Measurements from ENCODE around the gene UGP2.
"Not testable (repeated sequence)": the region's sequence is repeated elsewhere in the genome, so short reads cannot be mapped to it uniquely, and the experiment has no call there.

Gene UGP2

DNA sequence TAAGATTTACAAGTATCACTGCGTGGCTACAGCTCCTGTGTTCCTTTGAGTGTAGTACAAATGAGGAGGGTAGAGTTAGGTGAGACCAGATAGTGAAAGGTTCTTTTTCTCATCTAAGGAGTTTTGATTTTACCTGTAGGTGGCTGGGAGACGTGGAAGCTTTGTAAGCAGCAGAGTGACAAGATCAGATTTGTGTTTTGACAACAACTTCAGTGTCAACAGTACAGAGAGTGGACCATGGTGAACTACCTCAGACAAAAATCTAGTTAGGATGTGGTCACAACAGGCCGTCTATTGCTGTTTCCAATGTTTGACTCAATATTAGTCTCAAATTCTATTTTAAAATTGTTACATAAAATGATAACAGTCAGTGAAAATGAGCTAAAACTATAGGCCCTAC is 20.3 kb upstream of the UGP2 start:
- Mint-ChIP-seq H3K27ac (no peak overlapping the region), H3K4me3 (no peak overlapping the region), H3K27me3 (peaks cover 14% of the 10 kb centered on the region), H3K4me1 (peaks cover 6% of the 10 kb centered on the region), H3K9me3 (no peaks in the 10 kb centered on the region), H3K36me3 (no peaks in the 10 kb centered on the region)
- ATAC-seq, result no peak

DNA sequence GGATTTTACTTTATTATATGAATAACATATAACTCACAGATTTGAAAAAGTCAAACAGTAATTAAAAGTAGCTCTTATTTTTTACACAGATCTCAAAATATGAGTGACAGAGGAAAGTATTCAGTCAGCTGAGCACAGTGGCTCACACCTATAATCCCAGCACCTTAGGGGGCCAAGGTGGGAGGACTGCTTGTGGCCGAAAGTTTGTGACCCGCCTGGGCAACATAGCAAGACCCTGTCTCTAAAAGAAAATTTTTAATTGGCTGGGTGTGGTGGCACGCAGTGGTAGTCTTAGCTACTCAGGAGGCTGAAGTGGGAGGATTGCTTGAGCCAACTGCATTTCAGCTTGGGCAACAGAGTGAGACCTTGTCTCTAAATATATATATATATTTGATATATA is 19.2 kb upstream of the UGP2 start:
- Mint-ChIP-seq H3K9me3 (no peaks in the 10 kb centered on the region), H3K4me3 (no peak overlapping the region), H3K4me1 (peaks cover 6% of the 10 kb centered on the region), H3K27me3 (peaks cover 14% of the 10 kb centered on the region), H3K36me3 (no peaks in the 10 kb centered on the region), H3K27ac (no peak overlapping the region)
- no peak for ATAC-seq

DNA sequence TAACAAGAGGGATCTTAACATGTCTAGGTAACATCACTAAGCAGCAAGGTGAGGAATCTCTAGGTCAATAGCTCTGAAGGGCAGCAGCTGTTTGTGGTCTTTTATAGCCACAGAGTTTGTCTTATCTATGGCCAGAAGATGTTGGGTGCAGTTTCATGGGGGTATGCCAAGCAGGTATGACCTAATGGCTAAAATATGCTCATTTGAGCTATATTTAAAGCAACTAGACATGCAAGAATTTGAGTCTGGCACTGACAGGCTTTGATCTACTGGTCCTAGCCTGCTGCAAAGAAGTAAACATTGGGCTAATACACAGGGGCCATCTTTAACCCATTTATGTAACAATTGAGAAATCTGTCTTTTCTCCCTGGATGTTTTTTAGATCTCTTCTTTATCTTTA is 13.9 kb upstream of the UGP2 start:
- no peak for ATAC-seq
- no peak overlapping the region for H3K4me3 Mint-ChIP-seq

DNA sequence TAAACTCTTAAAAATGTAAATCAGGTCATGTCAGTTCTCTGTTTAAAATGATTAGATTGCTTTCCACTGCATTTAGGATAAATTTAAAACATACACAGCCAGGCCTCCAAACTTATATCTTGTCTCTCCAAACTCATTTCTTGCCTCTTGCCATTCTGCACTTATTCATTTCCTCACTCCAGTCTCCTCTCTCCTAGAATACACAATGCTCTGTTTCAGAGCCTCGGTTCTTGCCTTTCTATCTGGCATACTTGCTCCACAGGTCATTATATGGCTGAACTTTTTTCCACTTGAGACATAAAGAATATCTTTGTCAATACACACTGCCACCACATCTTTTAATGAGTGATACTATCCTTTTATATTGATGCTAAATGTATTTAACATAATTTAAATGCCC is 10.5 kb upstream of the UGP2 start:
- Mint-ChIP-seq H3K27ac (no peak overlapping the region), H3K36me3 (no peaks in the 10 kb centered on the region), H3K4me1 (no peaks in the 10 kb centered on the region), H3K27me3 (peaks cover 22% of the 10 kb centered on the region), H3K4me3 (no peak overlapping the region), H3K9me3 (no peaks in the 10 kb centered on the region)
- no peak for ATAC-seq

More for the DNA sequence above, 13.9 kb upstream of the UGP2 start:
- H3K27ac Mint-ChIP-seq, result no peak overlapping the region
- H3K36me3 Mint-ChIP-seq, result no peaks in the 10 kb centered on the region
- H3K4me1 Mint-ChIP-seq, result peaks cover 6% of the 10 kb centered on the region
- no peaks in the 10 kb centered on the region for H3K9me3 Mint-ChIP-seq
- H3K27me3 Mint-ChIP-seq, result peaks cover 35% of the 10 kb centered on the region

DNA sequence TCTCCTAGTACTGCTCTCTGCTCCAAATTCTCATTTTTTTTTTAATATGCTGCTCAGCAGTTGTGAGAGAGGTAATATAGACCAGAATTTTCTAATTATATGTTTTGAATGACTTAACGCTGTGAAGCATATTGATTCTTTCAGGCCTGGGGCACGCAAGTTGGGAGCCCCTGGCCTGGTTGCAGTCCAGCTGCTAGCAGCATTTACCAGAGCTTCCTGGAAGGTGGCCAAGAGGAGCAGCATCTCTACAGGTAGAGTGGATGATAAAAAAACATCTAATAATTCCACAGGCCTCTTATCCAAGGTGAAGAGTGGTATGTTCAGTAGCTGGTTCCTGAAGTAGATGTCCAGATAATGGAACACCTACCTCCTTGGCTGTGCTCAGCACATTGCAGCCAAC is 7.3 kb upstream of the UGP2 start:
- H3K36me3 Mint-ChIP-seq, result no peaks in the 10 kb centered on the region
- no peaks in the 10 kb centered on the region for H3K9me3 Mint-ChIP-seq
- no peak overlapping the region for H3K4me3 Mint-ChIP-seq

DNA sequence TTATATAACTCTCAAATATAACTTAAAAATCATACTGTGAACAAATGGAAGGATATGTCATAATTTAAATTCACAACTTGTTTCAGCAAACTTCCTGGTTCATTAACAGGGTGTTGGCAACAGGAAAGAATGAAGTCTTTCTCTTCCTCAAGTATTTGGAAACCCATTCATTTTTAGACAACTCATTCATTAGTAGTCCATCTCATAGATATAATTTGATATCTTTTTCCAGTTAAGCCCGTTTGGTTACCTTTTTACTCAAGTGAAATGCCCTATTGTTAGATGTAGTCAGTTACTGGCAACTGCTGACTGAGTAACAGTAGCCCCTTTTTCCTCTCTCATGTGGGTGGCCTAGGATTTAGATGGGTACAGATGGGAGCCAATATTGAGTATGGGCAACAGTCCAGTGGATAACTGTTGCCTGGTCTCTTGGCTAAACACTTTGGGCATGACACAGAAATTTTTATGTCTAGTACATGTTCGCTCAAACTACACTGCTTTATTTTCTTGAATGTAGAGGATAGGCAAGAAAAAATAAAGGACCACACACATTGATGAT is 4.6 kb upstream of the UGP2 start:
- no peaks in the 10 kb centered on the region for H3K36me3 Mint-ChIP-seq
- H3K4me3 Mint-ChIP-seq, result no peak overlapping the region
- no peak for ATAC-seq
- H3K4me1 Mint-ChIP-seq, result peaks cover 10% of the 10 kb centered on the region
- no peak overlapping the region for H3K27ac Mint-ChIP-seq
- H3K27me3 Mint-ChIP-seq, result no peaks in the 10 kb centered on the region
- H3K9me3 Mint-ChIP-seq, result no peaks in the 10 kb centered on the region

More for the DNA sequence above, 7.3 kb upstream of the UGP2 start:
- Mint-ChIP-seq H3K27ac (no peak overlapping the region), H3K4me1 (no peaks in the 10 kb centered on the region), H3K27me3 (peaks cover 16% of the 10 kb centered on the region)
- ATAC-seq, result no peak

DNA sequence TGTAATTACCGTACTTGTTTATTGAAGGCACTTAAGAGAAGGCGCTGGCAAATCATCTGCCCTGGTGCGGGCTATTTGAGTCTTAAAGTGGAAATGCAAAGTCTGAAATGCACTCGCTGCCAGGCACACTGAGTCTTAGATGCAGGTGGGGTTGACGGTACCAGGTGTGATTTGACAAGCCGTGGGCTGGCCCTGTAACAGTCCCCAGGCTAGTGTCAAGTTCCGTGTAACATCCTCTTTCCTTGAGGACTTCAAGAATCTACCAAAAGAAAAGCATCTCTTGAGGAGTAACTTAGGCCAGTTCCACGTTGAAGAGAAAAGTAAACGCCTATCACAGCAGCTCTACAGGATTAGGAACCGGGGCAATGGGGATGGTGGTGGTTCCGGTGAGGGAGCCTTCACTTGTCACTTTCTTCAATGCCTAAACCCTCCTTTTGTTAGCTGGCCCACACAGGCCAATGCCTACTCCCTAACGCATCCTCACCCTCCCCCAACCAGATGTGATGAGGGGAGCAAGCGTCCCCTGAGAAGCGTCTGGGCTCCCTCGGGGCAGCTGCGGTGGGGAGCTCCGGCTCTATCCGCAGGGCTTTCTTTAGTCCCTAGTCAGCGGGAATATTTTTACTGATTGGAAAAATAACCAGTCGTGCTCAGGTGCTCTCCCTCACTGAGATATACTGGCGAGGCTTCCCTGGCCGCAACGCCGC is 1.5 kb upstream of the UGP2 start:
- Mint-ChIP-seq H3K27me3 (no peaks in the 10 kb centered on the region), H3K4me3 (peak overlapping the region; percentile 90), H3K27ac (peak overlapping the region; percentile 91), H3K9me3 (no peaks in the 10 kb centered on the region), H3K4me1 (peaks cover 31% of the 10 kb centered on the region), H3K36me3 (peaks cover 4% of the 10 kb centered on the region)
- ATAC-seq, result peak; percentile 70

DNA sequence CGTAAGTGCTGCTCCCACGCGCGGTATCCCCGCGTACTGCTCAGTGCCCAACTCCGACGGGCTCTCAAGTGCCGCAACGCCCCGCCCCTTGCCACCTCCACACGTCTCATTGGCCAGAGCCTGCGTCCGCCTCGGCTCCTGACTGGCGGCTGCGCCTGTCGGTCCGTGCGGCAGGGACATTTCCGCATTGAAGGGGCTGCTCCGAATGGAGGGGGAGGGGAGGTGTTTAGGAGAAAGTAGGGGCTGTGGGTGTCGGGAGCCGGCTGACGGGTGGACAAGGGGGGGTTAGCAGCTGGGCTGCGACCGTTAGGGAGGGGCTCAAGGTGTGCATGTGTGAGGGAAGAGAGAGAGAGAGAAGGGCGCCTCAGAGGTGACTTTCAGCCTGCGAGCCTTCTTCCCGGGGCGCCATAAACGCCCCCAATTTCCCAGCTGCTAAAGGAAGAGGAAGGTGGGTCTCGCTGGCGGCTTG is 877 bp upstream of the UGP2 start:
- Mint-ChIP-seq H3K36me3 (peaks cover 4% of the 10 kb centered on the region), H3K4me3 (peak overlapping the region; percentile 90), H3K27me3 (no peaks in the 10 kb centered on the region), H3K9me3 (no peaks in the 10 kb centered on the region), H3K27ac (peak overlapping the region; percentile 91), H3K4me1 (peaks cover 36% of the 10 kb centered on the region)
- peak; percentile 98 for ATAC-seq

DNA sequence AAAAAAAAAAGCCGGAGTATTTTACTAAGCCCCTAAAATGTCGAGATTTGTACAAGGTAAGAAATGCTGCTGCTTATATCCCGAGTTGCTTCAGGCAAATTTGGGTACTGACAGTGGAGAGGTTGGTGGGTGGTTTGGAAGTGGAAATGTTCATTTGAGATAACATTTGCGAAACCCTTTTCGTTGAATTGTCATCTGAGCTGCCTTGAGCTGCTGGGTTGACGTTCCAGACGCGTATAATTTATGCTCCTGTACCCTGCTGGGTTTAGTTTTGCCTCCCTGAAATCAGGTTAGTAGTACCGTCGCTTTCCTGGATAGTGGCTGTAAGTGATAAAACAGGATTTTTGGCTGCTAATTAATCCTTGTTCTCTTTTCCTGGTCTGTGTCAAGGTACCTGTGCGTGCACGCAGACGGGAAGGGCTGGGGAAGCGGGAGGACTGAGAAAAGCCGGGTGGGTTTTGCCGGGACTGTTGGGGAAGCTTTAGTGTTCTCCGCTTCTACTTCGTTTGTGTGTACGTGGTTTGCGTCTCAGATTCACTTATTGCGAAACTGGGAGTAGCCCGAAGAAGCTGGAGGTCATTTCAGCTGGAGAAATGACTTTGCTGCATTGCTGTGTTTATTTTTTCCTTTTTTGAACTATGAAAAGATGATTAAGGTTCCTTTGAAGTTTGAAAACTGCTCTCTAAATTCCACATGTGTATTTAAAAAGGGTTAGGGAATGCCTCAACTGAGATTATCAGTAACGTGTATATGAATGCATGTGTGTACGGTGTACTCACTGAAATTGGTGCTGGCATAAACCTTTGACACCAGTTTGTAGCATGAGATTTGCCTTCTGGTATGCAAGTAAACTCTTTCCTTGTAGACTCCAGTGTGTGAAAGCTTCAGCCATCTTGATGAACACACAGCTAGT is 709 bp downstream of the UGP2 start:
- Mint-ChIP-seq H3K4me3 (peak overlapping the region; percentile 90), H3K4me1 (peaks cover 49% of the 10 kb centered on the region), H3K9me3 (no peaks in the 10 kb centered on the region), H3K36me3 (peaks cover 7% of the 10 kb centered on the region), H3K27ac (peak overlapping the region; percentile 91), H3K27me3 (no peaks in the 10 kb centered on the region)
- ATAC-seq, result no peak

DNA sequence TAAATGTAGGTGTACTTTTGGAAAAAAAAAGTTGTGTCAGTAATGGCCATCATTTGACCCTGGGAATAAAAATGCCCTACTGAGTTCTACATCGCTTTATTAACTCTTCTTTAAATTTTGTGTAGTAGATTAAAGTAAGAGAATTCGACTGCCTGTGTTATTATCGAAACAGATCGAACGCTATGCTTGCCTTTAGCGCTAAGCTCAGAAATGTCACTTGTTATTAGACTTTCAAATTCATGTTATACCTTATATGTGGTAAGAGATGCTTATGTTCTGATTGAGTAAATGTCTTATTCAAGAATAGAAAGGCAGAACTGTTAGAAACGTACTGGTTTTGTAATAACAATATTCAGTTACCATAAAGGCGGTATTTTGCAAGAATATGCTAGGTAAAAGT is 1.4 kb downstream of the UGP2 start:
- Mint-ChIP-seq H3K9me3 (no peaks in the 10 kb centered on the region), H3K27ac (no peak overlapping the region), H3K36me3 (peaks cover 12% of the 10 kb centered on the region), H3K27me3 (no peaks in the 10 kb centered on the region), H3K4me1 (peaks cover 53% of the 10 kb centered on the region), H3K4me3 (peak overlapping the region; percentile 90)
- ATAC-seq, result no peak

DNA sequence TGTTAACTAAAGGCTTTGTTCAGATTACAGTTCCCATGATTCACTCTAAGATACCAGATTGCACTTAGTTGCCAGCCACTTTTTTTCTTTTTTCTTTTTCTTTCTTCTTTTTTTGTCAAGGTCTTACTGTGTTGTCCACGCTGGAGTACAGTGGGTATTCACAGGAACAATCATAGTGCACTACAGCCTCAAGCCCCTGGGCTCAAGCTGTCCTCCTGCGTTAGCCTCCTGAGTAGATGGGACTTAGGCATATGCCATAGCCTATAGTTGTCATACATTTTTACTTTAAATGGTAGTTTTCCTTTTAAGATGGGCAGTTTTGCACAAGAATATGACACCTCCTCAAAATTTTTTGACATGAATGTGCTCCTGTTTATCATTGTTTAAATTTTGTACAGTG is 2.1 kb downstream of the UGP2 start:
- Mint-ChIP-seq H3K4me3 (no peak overlapping the region), H3K36me3 (peaks cover 12% of the 10 kb centered on the region), H3K27me3 (no peaks in the 10 kb centered on the region), H3K27ac (peak overlapping the region; percentile 48), H3K4me1 (peaks cover 53% of the 10 kb centered on the region), H3K9me3 (no peaks in the 10 kb centered on the region)
- no peak for ATAC-seq

DNA sequence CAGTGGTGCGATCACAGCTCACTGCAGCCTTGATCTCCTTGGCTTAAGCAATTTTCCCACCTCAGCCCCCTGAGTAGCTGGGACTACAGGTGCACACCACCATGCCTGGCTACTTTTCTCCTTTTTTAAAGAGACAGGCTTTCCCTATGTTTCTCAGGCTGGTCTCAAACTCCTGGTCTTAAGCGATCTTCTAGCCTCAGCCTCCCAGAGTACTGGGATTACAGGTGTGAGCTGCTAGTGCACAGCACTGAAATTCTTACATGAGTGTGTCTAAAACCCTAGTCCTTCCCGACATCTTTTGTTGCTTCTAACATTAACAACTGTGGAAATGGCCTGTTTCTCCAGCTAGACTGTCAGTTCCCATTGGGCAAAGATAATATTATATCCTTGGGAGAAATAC is 2.9 kb downstream of the UGP2 start:
- ATAC-seq, result no peak
- no peak overlapping the region for H3K4me3 Mint-ChIP-seq
- no peaks in the 10 kb centered on the region for H3K9me3 Mint-ChIP-seq
- no peak overlapping the region for H3K27ac Mint-ChIP-seq
- H3K27me3 Mint-ChIP-seq, result no peaks in the 10 kb centered on the region
- peaks cover 60% of the 10 kb centered on the region for H3K4me1 Mint-ChIP-seq
- peaks cover 12% of the 10 kb centered on the region for H3K36me3 Mint-ChIP-seq

DNA sequence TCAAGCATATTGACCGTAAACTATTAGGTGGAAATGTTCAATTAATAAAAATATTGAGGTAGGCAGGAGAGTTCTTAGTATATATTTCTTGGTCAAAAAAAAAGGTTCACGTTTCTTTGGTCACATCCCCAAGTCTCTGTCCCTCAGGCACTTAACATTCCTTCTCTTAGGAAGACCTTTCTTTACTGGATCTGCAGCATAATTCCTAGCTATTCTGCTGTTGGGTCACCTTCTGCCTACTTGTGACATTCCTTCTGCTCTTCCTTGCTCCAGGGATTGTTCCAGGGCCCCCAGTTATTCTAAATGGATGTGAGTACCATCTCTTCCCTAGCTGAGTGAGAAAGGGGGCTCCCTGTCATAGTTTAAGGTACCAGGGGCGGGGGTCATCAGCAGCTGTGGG is 4.2 kb downstream of the UGP2 start:
- Mint-ChIP-seq H3K9me3 (no peaks in the 10 kb centered on the region), H3K36me3 (peaks cover 12% of the 10 kb centered on the region), H3K4me1 (peaks cover 59% of the 10 kb centered on the region), H3K27me3 (no peaks in the 10 kb centered on the region), H3K27ac (no peak overlapping the region), H3K4me3 (no peak overlapping the region)
- ATAC-seq, result no peak

DNA sequence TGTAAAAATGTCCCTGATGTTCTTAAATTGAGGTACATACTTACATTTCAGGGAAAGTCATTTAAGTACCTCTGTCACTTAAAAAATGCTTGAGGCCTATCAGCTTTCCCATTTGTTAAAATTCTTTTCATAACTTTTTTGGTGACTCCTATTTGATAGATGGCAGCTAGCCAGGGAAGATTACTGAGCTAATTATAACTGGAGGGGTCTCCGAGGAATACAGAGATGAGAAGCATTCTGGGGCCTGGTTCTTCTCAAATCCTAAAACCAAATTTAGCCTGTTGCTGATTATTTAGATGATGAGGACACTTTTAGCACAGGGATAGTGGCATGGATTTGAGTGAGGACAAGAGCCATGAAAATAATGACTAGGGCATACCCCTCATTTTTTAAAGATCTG is 4.8 kb downstream of the UGP2 start:
- peaks cover 64% of the 10 kb centered on the region for H3K4me1 Mint-ChIP-seq
- peaks cover 12% of the 10 kb centered on the region for H3K36me3 Mint-ChIP-seq
- no peak overlapping the region for H3K27ac Mint-ChIP-seq

DNA sequence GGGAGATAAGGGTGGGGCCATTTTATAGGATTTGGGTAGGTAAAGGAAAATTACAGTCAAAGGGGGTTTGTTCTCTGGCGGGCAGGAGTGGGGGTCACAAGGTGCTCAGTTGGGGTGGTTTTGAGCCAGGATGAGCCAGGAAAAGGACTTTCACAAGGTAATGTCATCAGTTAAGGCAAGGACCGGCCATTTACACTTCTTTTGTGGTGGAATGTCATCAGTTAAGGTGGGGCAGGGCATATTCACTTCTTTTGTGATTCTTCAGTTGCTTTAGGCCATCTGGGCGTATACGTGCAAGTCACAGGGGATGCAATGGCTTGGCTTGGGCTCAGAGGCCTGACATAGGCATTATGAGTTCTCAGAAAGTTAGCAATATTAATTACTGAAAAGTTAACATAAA is 5.9 kb downstream of the UGP2 start:
- H3K27me3 Mint-ChIP-seq, H3K27ac Mint-ChIP-seq, H3K4me3 Mint-ChIP-seq, H3K9me3 Mint-ChIP-seq, ATAC-seq: not testable (repeated sequence)
- H3K36me3 Mint-ChIP-seq, result peaks cover 12% of the 10 kb centered on the region
- H3K4me1 Mint-ChIP-seq, result peaks cover 63% of the 10 kb centered on the region

More for the DNA sequence above, 4.8 kb downstream of the UGP2 start:
- no peaks in the 10 kb centered on the region for H3K9me3 Mint-ChIP-seq
- ATAC-seq, result no peak
- H3K27me3 Mint-ChIP-seq, result no peaks in the 10 kb centered on the region
- no peak overlapping the region for H3K4me3 Mint-ChIP-seq

Measured in stimulated activated memory B cell treated with anti-CD40 and anti-IgM and Interleukin-4, amounts not matched to agents 10 μg/mL and 1 μg/mL and 100 μg/mL, for 72 hours (primary cell).